GM23248 (cell line): ENCODE data around the gene BDH2.

Experiments used
- EZH2 ChIP-seq: fragments of 200-600 bp; sonication (generic); IDR thresholded peaks from 2 replicates; pipeline ENCODE4 v1.6.1; 2018; ENCODE audit warnings: antibody characterized with exemption, mild to moderate bottlenecking; ENCODE audit not compliant: insufficient read depth, poor library complexity, severe bottlenecking
- EZH2phosphoT487 ChIP-seq: fragments of 200-600 bp; sonication (generic); IDR thresholded peaks from 2 replicates; pipeline ENCODE4 v1.6.1; 2018; ENCODE audit warnings: antibody characterized with exemption, moderate library complexity, mild to moderate bottlenecking, low read depth; ENCODE audit not compliant: insufficient read depth

DNA sequence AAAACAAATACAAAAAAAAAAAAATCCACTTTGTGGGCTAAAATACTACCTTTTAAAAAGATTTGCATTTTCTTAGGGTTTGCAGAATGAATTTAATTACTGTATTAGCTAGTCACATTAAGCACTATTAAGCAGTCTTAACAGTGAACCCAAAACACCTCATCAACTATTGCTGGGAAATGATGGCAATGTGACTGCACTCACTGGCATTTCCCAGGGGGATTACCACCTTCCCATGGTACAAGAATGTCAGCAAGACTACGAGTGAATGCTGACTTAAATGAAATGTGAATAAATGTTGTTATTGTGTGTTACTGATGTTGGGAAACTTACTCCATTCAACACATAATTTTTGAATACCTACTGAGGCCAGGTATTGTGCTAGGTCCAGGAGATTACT lies 13.1 kb downstream of the BDH2 start:
- TF ChIP-seq EZH2phosphoT487 (no peak), EZH2 (no peak)
